ENCODE results near the gene GALNT6. TPM values are rescaled to one million over a fixed set of nuclear protein-coding genes. Genes with fewer than 3 reads are reported as not detected.

Gene GALNT6
- total RNA-seq, 1 donor from 2014 or later, result not detected

DNA sequence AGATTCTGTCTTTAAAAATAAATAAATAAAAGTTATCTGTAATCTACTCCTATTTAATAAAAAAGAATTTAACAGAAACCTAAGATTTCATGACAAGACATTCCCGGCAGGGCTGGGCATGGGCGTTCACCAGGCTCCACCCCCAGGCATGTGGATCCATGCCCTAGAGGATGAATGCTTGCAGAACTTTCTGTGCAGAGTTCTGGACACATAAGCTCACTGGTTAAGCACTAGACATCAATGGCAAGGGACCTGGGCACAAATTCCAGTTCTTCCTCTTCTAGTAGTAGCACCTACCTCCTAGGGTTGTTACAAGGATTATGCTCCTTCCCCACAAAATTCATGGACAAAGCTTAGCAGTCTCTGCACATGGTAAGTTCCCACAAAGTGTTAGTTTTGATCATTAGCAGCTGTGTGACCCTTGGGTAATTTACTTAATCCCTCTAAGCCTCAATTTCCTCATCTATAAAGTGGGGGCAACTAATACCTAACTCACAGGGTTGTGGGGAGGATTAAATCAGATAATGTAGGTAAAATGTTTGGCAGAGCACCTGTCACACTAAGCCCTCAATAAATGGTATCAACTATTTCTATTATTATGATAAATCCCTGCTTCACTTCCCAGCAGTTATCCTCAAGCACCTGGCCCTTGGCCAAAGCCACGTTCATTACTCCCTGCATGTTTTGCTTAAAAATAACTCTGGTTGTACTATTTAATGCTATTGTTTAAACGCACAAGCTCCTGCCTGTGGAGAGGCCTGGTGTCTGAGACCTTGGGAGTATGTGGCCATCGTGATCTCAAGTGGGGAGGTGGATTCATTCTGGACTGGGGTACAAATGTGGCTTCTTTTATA, 9.8 kb downstream of the GALNT6 start:
- TF ChIP-seq EZH2 (IDR thresholded peaks at IDR 0.05), result no peak
- no peak for TF ChIP-seq EZH2phosphoT487 (IDR thresholded peaks at IDR 0.05)
- TF ChIP-seq, protein P1, sequence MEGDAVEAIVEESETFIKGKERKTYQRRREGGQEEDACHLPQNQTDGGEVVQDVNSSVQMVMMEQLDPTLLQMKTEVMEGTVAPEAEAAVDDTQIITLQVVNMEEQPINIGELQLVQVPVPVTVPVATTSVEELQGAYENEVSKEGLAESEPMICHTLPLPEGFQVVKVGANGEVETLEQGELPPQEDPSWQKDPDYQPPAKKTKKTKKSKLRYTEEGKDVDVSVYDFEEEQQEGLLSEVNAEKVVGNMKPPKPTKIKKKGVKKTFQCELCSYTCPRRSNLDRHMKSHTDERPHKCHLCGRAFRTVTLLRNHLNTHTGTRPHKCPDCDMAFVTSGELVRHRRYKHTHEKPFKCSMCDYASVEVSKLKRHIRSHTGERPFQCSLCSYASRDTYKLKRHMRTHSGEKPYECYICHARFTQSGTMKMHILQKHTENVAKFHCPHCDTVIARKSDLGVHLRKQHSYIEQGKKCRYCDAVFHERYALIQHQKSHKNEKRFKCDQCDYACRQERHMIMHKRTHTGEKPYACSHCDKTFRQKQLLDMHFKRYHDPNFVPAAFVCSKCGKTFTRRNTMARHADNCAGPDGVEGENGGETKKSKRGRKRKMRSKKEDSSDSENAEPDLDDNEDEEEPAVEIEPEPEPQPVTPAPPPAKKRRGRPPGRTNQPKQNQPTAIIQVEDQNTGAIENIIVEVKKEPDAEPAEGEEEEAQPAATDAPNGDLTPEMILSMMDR (IDR thresholded peaks at IDR 0.05), result no peak
- Histone ChIP-seq H4K20me1 (ENCODE audit: low read depth) (no peaks in the 10 kb centered on the region), H3K4me3 (no peak overlapping the region), H3F3A (ENCODE audit: low read depth) (no peaks in the 10 kb centered on the region), H3K4me2 (no peak overlapping the region), H3K79me2 (ENCODE audit: low read depth) (no peaks in the 10 kb centered on the region), H2AFZ (replicated peaks) (no peak overlapping the region), H3K27ac (no peak overlapping the region), H3K9me3 (ENCODE audit: low read depth) (no peaks in the 10 kb centered on the region), H3K4me1 (peaks cover 9% of the 10 kb centered on the region), H3K36me3 (no peaks in the 10 kb centered on the region), H3K9ac (no peak overlapping the region), H3K27me3 (no peaks in the 10 kb centered on the region)
- no peaks in the 10 kb centered on the region for H3K36me3 Mint-ChIP-seq
- no peak for DNase-seq (ENCODE audit: low spot score)
- no peak overlapping the region for H3K4me3 Mint-ChIP-seq
- no peaks in the 10 kb centered on the region for H3K9me3 Mint-ChIP-seq
- H3K27ac Mint-ChIP-seq, result no peak overlapping the region
- H3K27me3 Mint-ChIP-seq (ENCODE audit: insufficient read depth, low read depth), result peaks cover 6% of the 10 kb centered on the region
- peaks cover 28% of the 10 kb centered on the region for H3K4me1 Mint-ChIP-seq

DNA sequence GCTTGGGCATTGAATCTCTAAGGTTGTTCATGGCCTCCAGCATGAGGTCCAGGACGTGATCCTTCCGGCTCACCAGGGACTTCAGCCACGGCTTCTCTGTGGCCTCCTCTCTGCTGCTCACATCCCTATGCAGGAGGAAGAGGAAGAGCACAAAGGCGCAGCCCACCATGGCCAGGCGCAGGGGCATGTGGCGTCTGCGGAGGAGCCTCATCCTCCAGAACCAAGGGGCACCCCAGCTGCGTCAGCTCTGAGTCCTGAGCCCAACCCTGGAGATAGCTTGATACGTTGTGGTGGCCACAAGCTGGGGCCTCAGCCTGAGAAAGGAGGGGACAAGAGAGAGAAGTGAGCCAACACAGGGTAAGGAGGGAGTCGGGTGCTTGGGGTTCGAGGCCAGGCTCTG, 11.6 kb downstream of the GALNT6 start:
- no peaks in the 10 kb centered on the region for H3K36me3 ChIP-seq
- H3K9me3 ChIP-seq (ENCODE audit: low read depth), result no peaks in the 10 kb centered on the region
- no peak overlapping the region for H2AFZ ChIP-seq (replicated peaks)
- no peaks in the 10 kb centered on the region for H3K36me3 Mint-ChIP-seq
- H3K27ac ChIP-seq, result no peak overlapping the region
- H4K20me1 ChIP-seq (ENCODE audit: low read depth), result no peaks in the 10 kb centered on the region
- H3K9ac ChIP-seq, result no peak overlapping the region
- peaks cover 5% of the 10 kb centered on the region for H3K27me3 Mint-ChIP-seq (ENCODE audit: insufficient read depth, low read depth)
- H3K27me3 ChIP-seq, result peaks cover under 1% of the 10 kb centered on the region
- H3K79me2 ChIP-seq (ENCODE audit: low read depth), result no peaks in the 10 kb centered on the region
- peaks cover 9% of the 10 kb centered on the region for H3K4me1 ChIP-seq
- H3K9me3 Mint-ChIP-seq, result no peaks in the 10 kb centered on the region
- TF ChIP-seq, protein P1 (IDR thresholded peaks at IDR 0.05), result no peak
- TF ChIP-seq EZH2 (IDR thresholded peaks at IDR 0.05) (no peak), EZH2phosphoT487 (IDR thresholded peaks at IDR 0.05) (no peak)
- no peak overlapping the region for H3K4me3 Mint-ChIP-seq
- H3F3A ChIP-seq (ENCODE audit: low read depth), result no peaks in the 10 kb centered on the region
- H3K4me3 ChIP-seq, result no peak overlapping the region
- H3K4me2 ChIP-seq, result no peak overlapping the region
- DNase-seq (ENCODE audit: low spot score), result no peak
- no peak overlapping the region for H3K27ac Mint-ChIP-seq
- peaks cover 27% of the 10 kb centered on the region for H3K4me1 Mint-ChIP-seq

DNA sequence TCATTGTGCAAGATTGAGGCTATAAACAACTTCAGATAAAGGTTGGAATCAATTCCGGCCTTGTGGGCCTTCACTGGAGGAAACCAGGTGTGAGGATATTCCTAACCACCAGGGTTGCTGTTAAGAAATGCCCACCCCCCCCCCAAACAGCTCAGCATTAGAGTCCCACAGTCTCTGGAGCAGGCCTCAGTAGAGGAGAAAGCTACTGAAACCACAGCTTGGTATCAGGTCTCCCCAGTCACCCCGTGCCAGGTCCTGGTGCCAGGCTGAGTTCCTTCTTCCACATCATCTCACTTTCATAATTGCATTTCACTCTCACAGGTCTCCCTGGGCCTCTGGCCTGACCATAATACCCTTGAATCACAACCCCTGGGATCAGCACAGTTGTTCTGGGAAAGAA, 12.5 kb downstream of the GALNT6 start:
- H3K27ac Mint-ChIP-seq, result no peak overlapping the region
- Histone ChIP-seq H3K36me3 (no peaks in the 10 kb centered on the region), H3K4me2 (no peak overlapping the region), H3K27ac (no peak overlapping the region), H2AFZ (replicated peaks) (no peak overlapping the region), H4K20me1 (ENCODE audit: low read depth) (no peaks in the 10 kb centered on the region), H3F3A (ENCODE audit: low read depth) (no peaks in the 10 kb centered on the region), H3K4me3 (no peak overlapping the region), H3K27me3 (peaks cover 8% of the 10 kb centered on the region), H3K79me2 (ENCODE audit: low read depth) (no peaks in the 10 kb centered on the region), H3K4me1 (peaks cover 5% of the 10 kb centered on the region), H3K9me3 (ENCODE audit: low read depth) (no peaks in the 10 kb centered on the region), H3K9ac (no peak overlapping the region)
- no peaks in the 10 kb centered on the region for H3K36me3 Mint-ChIP-seq
- H3K4me3 Mint-ChIP-seq, result no peak overlapping the region
- H3K4me1 Mint-ChIP-seq, result peaks cover 22% of the 10 kb centered on the region
- no peaks in the 10 kb centered on the region for H3K9me3 Mint-ChIP-seq
- H3K27me3 Mint-ChIP-seq (ENCODE audit: insufficient read depth, low read depth), result peaks cover 5% of the 10 kb centered on the region
- TF ChIP-seq, protein P1 (IDR thresholded peaks at IDR 0.05), result no peak
- TF ChIP-seq EZH2phosphoT487 (IDR thresholded peaks at IDR 0.05) (no peak), EZH2 (IDR thresholded peaks at IDR 0.05) (no peak)
- no peak for DNase-seq (ENCODE audit: low spot score)
